ENCODE measurements around the gene GNGT1. TPM values are rescaled to one million over a fixed set of nuclear protein-coding genes. Genes with fewer than 3 reads are reported as not detected.
A peak's percentile ranks its signal among the peaks of the same experiment; 100 is the strongest.

Gene GNGT1
- total and polyA plus RNA-seq, 2 of the 13 experiments (the other 11 are each of a cell fraction or from before 2014, with no cell fraction given): not detected

GRCh38 chr7:93873998-93874574 lies 32.3 kb upstream of the GNGT1 start:
- CTCF ChIA-PET (ENCODE audit: low intra/inter-chr PET ratio, low total read pairs): no interaction called here
- FAIRE-seq: no peak
- H3K27ac ChIP-seq (ENCODE audit: extremely low read length, insufficient read depth, low read length): no peak overlapping the region
- H3K4me2 ChIP-seq (ENCODE audit: low read depth, low read length): no peak overlapping the region
- TF ChIP-seq ATF7 (IDR thresholded peaks at IDR 0.05) (peak; percentile 17; the same call in 1 of the 2 replicates), ATF7 (CRISPR knock-in tag; IDR thresholded peaks at IDR 0.05) (no peak), ZNF562 (CRISPR knock-in tag; IDR thresholded peaks at IDR 0.05; ENCODE audit: borderline replicate concordance) (no peak), ARID3A (IDR thresholded peaks at IDR 0.05; ENCODE audit: low read depth, low read length) (no peak), HMGA1 (CRISPR knock-in tag; conservative IDR thresholded peaks at IDR 0.05) (no peak), PATZ1 (CRISPR knock-in tag; IDR thresholded peaks at IDR 0.05) (no peak), MTF2 (CRISPR knock-in tag; IDR thresholded peaks at IDR 0.05; ENCODE audit: borderline replicate concordance) (no peak)
- no peak for DNase-seq (ENCODE audit: low spot score)
- no peak overlapping the region for H2AFZ ChIP-seq (ENCODE audit: low read length)
- POLR2A ChIA-PET: no interaction called here
- no peak overlapping the region for H3K9ac ChIP-seq (ENCODE audit: insufficient read depth, low read depth, low read length)
- H4K20me1 ChIP-seq (ENCODE audit: insufficient read depth, low read length): no peaks in the 10 kb centered on the region
- no peak for ATAC-seq
- no peaks in the 10 kb centered on the region for H3K4me1 ChIP-seq (ENCODE audit: insufficient read depth, low read length)
- H3K79me2 ChIP-seq (ENCODE audit: insufficient read depth, low read length): no peaks in the 10 kb centered on the region
- no peaks in the 10 kb centered on the region for H3K27me3 ChIP-seq (ENCODE audit: control insufficient read depth in 1 of 2, insufficient read depth in 2 of 2, low read length in 2 of 2)
- 3% methylated on average over 1 of the region's 1 CpG for WGBS (ENCODE audit: low lambda C conversion rate)
- in situ Hi-C loops (cut with HindIII; ENCODE audit: extremely low pct_ligation_motif_present, low pct_unique_long_range_greater_than_20kb): no loop called here
- no peak overlapping the region for H3K4me3 ChIP-seq (replicated peaks in 1 of 3; ENCODE audit: insufficient read depth in 1 of 3, low read depth in 2 of 3, low read length in 3 of 3)
- no peaks in the 10 kb centered on the region for H3K9me3 ChIP-seq (ENCODE audit: low read length)
- H3K36me3 ChIP-seq (replicated peaks in 1 of 2; ENCODE audit: control insufficient read depth in 1 of 2, insufficient read depth in 2 of 2, low read length in 2 of 2): no peaks in the 10 kb centered on the region
- intact Hi-C loops (cut with micrococcal nuclease; ENCODE audit: unreplicated experiment): no loop called here
- no TSS peak for BruUV-seq (replicated peaks)

Measured in HepG2 (cell line).